HepG2 (cell line): ENCODE results near the gene MRPL48. TPM values are rescaled to one million over a fixed set of nuclear protein-coding genes. Genes with fewer than 3 reads are reported as not detected.

Experiments used
- ARID3A ChIP-seq: IDR thresholded peaks from 2 replicates; pipeline ENCODE4 v1.6.1; 2012; ENCODE audit warnings: low read depth, low read length, improper control_type of control experiment
- BCL6 ChIP-seq: IDR thresholded peaks from 2 replicates; pipeline ENCODE4 v1.6.1; 2016; ENCODE audit warnings: missing genetic modification reagents, missing compliant biosample characterization
- CHD4 ChIP-seq: fragments of 200-600 bp; sonication (generic); IDR thresholded peaks from 2 replicates; pipeline ENCODE4 v1.7.0; 2017; ENCODE audit warnings: mild to moderate bottlenecking, low read length, borderline replicate concordance
- HDAC2 ChIP-seq: sonication (generic); formaldehyde crosslinking; IDR thresholded peaks from 2 replicates; pipeline ENCODE4 v1.4.0; 2020; ENCODE audit warnings: missing genetic modification reagents
- HNRNPK ChIP-seq: fragments of 200-400 bp; formaldehyde crosslinking; IDR thresholded peaks from 2 replicates; pipeline ENCODE4 v1.6.1; 2018; ENCODE audit warnings: low read length, low read depth, moderate library complexity, mild to moderate bottlenecking; ENCODE audit not compliant: poor library complexity, severe bottlenecking
- HNRNPUL1 ChIP-seq: fragments of 200-400 bp; formaldehyde crosslinking; IDR thresholded peaks from 2 replicates; pipeline ENCODE4 v1.6.1; 2017; ENCODE audit warnings: low read depth, mild to moderate bottlenecking, low read length, moderate library complexity
- NCOA5 ChIP-seq: sonication (generic); formaldehyde crosslinking; IDR thresholded peaks from 2 replicates; pipeline ENCODE4 v1.4.0; 2020; ENCODE audit warnings: missing genetic modification reagents
- POLR2A ChIP-seq, 2 experiments: IDR thresholded peaks; 2 replicates each; pipeline ENCODE4 v1.6.1; 2011; ENCODE audit warnings: low read depth in 2 of 2, low read length in 2 of 2, mild to moderate bottlenecking in 1 of 2, moderate library complexity in 1 of 2; ENCODE audit not compliant: insufficient read depth in 1 of 2
- PRPF4 ChIP-seq: fragments of 200-400 bp; formaldehyde crosslinking; IDR thresholded peaks from 2 replicates; pipeline ENCODE4 v1.6.1; 2016; ENCODE audit warnings: low read length, low read depth; ENCODE audit not compliant: poor library complexity, severe bottlenecking
- RELA ChIP-seq: sonication (generic); formaldehyde crosslinking; IDR thresholded peaks from 2 replicates; pipeline ENCODE4 v1.4.0; 2020; ENCODE audit warnings: missing genetic modification reagents
- RERE ChIP-seq: IDR thresholded peaks from 2 replicates; pipeline ENCODE4 v1.6.1; 2016; ENCODE audit warnings: low read depth, missing genetic modification reagents, missing compliant biosample characterization
- SNRNP70 ChIP-seq: fragments of 200-400 bp; formaldehyde crosslinking; IDR thresholded peaks from 2 replicates; pipeline ENCODE4 v1.6.1; 2017; ENCODE audit warnings: mild to moderate bottlenecking, low read depth, low read length, moderate library complexity
- TBX3 ChIP-seq: fragments of 450-650 bp; IDR thresholded peaks from 2 replicates; pipeline ENCODE4 v1.6.1; 2017; ENCODE audit warnings: antibody characterized with exemption, mild to moderate bottlenecking, inconsistent platforms, borderline replicate concordance
- TGIF2 ChIP-seq: IDR thresholded peaks from 2 replicates; pipeline ENCODE4 v1.6.1; 2016; ENCODE audit warnings: control low read depth, missing compliant biosample characterization
- ZBTB1 ChIP-seq: sonication (generic); formaldehyde crosslinking; IDR thresholded peaks from 2 replicates; pipeline ENCODE4 v1.4.0; 2020; ENCODE audit warnings: missing genetic modification reagents, borderline replicate concordance
- ZNF260 ChIP-seq: sonication (generic); formaldehyde crosslinking; IDR thresholded peaks from 2 replicates; pipeline ENCODE4 v1.4.0; 2020; ENCODE audit warnings: missing genetic modification reagents, low read depth, mild to moderate bottlenecking, borderline replicate concordance
- ZNF337 ChIP-seq: sonication (generic); formaldehyde crosslinking; IDR thresholded peaks from 2 replicates; pipeline ENCODE4 v1.5.1; 2020; ENCODE audit warnings: missing genetic modification reagents, low read depth, mild to moderate bottlenecking, borderline replicate concordance
- ZNF577 ChIP-seq: sonication (generic); formaldehyde crosslinking; IDR thresholded peaks from 2 replicates; pipeline ENCODE4 v1.4.0; 2020; ENCODE audit warnings: mild to moderate bottlenecking, low read depth, missing genetic modification reagents, borderline replicate concordance
- ZNF660 ChIP-seq: sonication (generic); formaldehyde crosslinking; IDR thresholded peaks from 2 replicates; pipeline ENCODE4 v1.5.1; 2020; ENCODE audit warnings: mild to moderate bottlenecking, low read depth, missing genetic modification reagents, borderline replicate concordance
- ZNF710 ChIP-seq: sonication (generic); formaldehyde crosslinking; IDR thresholded peaks from 2 replicates; pipeline ENCODE4 v1.5.0; 2020; ENCODE audit warnings: mild to moderate bottlenecking, missing genetic modification reagents, borderline replicate concordance
- ZSCAN25 ChIP-seq: sonication (generic); formaldehyde crosslinking; IDR thresholded peaks from 2 replicates; pipeline ENCODE4 v1.8.0; 2022; ENCODE audit warnings: mild to moderate bottlenecking, missing genetic modification reagents
- polyA plus RNA-seq, 8 experiments: library from polyadenylated mRNA; depleted of rRNA in 3 of 8; stranded (reverse) in 7 of 8; unstranded in 1 of 8; fragments of >200 nt; fragmentation: Illumina TruSeq in 4 of 8; extraction: Trizol in 4 of 8; gene quantifications; 2 replicates each; pipeline versions ENCODE4 v1.2.1 to v1.2.3, GENCODE V29; 2011 to 2016; ENCODE audit warnings: low read depth in 4 of 8, missing spikeins in 1 of 8, mixed read lengths in 1 of 8; ENCODE audit not compliant: insufficient read depth in 1 of 8
- total RNA-seq, 5 experiments: library from RNA; depleted of rRNA; stranded (reverse); fragments of >200 nt; fragmentation: Illumina TruSeq; extraction: Trizol; gene quantifications; 2 replicates each; pipeline ENCODE4 v1.2.3, GENCODE V29; 2016; ENCODE audit warnings: low read depth in 1 of 5

MRPL48 gene
- total and polyA plus RNA-seq, 2 of the 13 experiments (the other 11 are each of a cell fraction or from before 2014, with no cell fraction given) = 61.2 to 67.9 TPM

GRCh38 chr11:73760679-73761402 is 26.8 kb upstream of the MRPL48 start, which contains the start of gene RAB6A (continued):
- TF ChIP-seq ARID3A (no peak), SNRNP70 (no peak), HDAC2 (CRISPR knock-in tag) (0 out of 2 replicates have a peak, but pooled peaks have one; percentile 7), ZBTB1 (CRISPR knock-in tag) (no peak), RERE (no peak), CHD4 (no peak), BCL6 (no peak), PRPF4 (no peak), ZNF710 (CRISPR knock-in tag) (no peak), ZNF577 (CRISPR knock-in tag) (no peak), POLR2A (IDR thresholded peaks at IDR 0.05; ENCODE audit: insufficient read depth in 1 of 2, low read depth in 2 of 2, low read length in 2 of 2) (peak; percentile 84 to 85), TBX3 (no peak), ZSCAN25 (peak; percentile 57; the same call in 1 of the 2 replicates), TGIF2 (CRISPR knock-in tag) (peak; percentile 37; the same call in 1 of the 2 replicates), RELA (CRISPR knock-in tag) (no peak), ZNF260 (CRISPR knock-in tag) (no peak), HNRNPUL1 (no peak), HNRNPK (peak; percentile 87), ZNF660 (CRISPR knock-in tag) (no peak), ZNF337 (no peak), NCOA5 (CRISPR knock-in tag) (no peak)
